HFF-Myc (cell line): ENCODE measurements around the gene GRB7.
"Not testable (repeated sequence)": the region's sequence is repeated elsewhere in the genome, so short reads cannot be mapped to it uniquely, and the experiment has no call there.

Source experiments
- DNase-seq: peaks from one replicate; pipeline ENCODE4 v3.0.0-alpha.2; 2011; ENCODE audit warnings: low read depth; ENCODE audit errors: extremely low read depth
- H3K4me3 ChIP-seq: replicated peaks from 2 replicates; pipeline ENCODE4 v1.5.1; 2011; ENCODE audit warnings: low read depth, mild to moderate bottlenecking, control low read depth, low read length
- CTCF ChIP-seq: IDR thresholded peaks from 2 replicates; pipeline ENCODE4 v1.5.1; 2012; ENCODE audit warnings: mild to moderate bottlenecking, low read depth, low read length, control low read depth; ENCODE audit errors: missing control alignments

Gene GRB7

GRCh38 chr17:39697961-39698360, 39.8 kb upstream of the GRB7 start:
- TF ChIP-seq CTCF = no peak
- H3K4me3 ChIP-seq = no peak overlapping the region
- DNase-seq = no peak

DNA sequence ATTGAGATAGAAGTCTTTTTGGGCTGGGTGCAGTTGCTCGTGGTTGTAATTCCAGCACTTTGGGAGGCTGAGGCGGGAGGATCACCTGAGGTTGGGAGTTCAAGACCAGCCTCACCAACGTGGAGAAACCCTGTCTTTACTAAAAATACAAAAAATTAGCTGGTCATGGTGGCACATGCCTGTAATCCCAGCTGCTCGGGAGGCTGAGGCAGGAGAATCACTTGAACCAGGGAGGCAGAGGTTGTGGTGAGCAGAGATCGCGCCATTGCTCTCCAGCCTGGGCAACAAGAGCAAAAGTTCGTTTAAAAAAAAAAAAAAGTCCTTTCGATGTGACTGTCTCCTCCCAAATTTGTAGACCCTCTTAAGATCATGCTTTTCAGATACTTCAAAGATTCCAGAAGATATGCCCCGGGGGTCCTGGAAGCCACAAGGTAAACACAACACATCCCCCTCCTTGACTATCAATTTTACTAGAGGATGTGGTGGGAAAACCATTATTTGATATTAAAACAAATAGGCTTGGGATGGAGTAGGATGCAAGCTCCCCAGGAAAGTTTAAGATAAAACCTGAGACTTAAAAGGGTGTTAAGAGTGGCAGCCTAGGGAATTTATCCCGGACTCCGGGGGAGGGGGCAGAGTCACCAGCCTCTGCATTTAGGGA, 38.5 kb upstream of the GRB7 start:
- peak overlapping the region; percentile 67 for H3K4me3 ChIP-seq
- not testable (repeated sequence) for DNase-seq

DNA sequence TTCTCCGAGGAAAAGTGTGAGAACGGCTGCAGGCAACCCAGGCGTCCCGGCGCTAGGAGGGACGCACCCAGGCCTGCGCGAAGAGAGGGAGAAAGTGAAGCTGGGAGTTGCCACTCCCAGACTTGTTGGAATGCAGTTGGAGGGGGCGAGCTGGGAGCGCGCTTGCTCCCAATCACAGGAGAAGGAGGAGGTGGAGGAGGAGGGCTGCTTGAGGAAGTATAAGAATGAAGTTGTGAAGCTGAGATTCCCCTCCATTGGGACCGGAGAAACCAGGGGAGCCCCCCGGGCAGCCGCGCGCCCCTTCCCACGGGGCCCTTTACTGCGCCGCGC, 38.0 kb upstream of the GRB7 start, which contains the start of gene ERBB2:
ERBB2 (plus strand) TSS at position 247 of the 330 bp plus-strand sequence. CDS start 175 bp downstream, outside the sequence.
- DNase-seq = no peak
- peak within 1 kb of the TSS; percentile 67 for H3K4me3 ChIP-seq
- TF ChIP-seq CTCF = no peak

DNA sequence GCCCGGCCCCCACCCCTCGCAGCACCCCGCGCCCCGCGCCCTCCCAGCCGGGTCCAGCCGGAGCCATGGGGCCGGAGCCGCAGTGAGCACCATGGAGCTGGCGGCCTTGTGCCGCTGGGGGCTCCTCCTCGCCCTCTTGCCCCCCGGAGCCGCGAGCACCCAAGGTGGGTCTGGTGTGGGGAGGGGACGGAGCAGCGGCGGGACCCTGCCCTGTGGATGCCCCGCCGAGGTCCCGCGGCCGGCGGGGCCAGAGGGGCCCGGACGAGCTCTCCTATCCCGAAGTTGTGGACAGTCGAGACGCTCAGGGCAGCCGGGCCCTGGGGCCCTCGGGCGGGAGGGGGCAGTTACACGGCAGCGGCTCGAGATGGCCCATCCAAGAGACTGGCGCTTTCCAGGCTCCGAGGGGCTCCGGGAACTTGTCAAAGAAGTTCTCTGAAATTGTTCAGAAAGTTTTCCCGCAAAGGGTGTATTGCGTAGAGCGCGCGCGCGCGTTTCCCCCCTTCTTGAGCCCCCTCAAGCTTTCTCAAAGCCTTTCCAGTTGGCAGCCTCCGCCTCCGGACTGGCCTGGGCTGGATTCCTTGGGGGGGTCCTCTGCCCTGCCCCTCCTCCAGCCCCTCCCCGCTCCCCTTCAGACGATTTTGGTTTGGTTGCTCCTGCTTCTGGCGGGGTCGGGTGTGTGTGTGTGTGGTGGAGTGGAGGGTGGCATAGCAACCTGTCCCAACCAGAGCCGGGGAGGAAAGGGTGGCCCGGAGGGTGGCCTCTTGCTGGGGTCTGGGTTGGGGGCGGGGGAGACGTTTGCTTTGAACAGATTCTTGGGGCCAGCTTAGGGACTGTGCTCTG, 37.4 kb upstream of the GRB7 start:
- peak overlapping the region; percentile 67 for H3K4me3 ChIP-seq
- DNase-seq = no peak
- TF ChIP-seq CTCF = no peak

DNA sequence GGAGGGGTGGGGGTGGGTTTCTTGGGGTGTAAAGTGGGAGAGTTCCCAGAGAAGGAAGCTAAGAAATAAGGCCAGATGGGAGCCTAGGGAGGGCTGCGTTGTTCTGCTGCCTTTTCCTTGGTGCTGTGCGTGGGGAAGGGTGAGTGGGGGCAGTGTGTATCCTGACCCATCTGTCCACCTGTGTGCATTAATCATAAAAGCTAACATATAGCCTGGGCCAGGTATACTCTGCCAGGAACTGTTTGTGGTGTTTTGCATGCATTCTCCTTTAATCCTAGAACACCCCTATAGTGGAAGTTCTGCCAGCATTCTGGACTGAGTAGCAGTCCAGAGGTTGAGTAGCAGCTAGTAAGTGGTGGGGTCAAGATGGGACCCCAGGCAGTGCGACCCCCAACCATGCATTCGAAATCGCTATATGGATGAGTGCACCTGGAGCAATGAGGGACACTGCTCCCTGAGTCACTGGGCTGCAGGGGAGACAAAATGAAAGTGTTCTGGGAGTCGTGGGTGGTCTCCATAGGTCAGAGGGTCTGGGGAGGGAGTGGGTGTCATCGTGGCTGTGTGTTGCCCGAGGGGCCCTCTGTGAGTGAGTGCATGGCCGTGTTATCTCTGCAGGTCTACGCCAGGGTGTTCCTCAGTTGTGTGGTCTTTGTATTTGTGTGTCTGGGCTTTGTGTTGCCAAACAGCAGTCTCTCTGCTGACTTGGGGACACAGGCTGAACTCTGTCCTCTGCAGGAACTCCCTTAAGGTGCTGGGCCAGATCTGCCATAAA, 36.5 kb upstream of the GRB7 start:
- DNase-seq = no peak
- no peak for TF ChIP-seq CTCF
- peak overlapping the region; percentile 67 for H3K4me3 ChIP-seq

- TF ChIP-seq CTCF = no peak
- no peak for DNase-seq
- no peak overlapping the region for H3K4me3 ChIP-seq
These were observed 35.8 kb upstream of the GRB7 start for GRCh38 chr17:39701784-39702422.
